Measurements from ENCODE around the gene GJA4. TPM values are rescaled to one million over a fixed set of nuclear protein-coding genes. Genes with fewer than 3 reads are reported as not detected.

The GJA4 gene
- total RNA-seq, 1 donor from 2014 or later: 11.6 TPM

DNA sequence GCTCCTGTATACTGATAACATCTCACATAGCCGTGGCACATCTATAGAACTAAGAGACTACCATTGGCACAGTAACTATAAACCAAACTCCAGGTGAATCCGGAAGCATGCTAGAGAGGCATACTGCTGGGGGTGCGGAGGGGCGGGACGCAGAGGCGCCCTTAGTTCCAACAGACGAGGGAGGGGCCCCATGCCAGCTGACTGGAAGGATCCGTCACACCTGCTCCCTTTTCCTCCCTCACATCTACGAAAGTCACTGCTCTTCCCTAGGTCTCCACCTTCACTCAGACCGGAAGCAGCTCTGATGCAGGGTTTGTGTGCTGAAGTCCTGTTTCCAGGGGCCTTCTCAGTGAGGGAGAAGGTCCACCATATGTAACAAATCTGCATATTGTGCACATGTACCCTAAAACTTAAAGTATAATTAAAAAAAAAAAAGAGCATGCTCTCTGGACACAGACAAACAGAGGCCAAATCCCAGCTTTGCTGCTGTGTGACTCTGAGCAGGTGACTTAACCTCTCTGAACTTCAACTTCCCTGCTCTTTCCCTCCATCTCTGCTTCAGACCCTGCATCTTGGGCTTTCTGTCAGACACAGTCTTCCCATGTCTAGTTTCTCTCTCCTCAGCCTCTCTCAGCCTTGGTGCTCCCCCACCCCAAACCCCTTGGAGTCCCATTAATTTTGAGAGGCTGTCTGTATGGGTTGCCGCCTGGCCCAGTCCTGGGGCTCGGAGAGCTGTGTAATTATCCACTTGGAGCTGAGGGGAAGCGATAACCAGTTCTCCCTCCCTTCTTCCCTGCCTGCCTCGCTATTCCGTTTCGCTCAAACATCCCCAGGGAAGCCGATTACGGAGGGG is 45.8 kb upstream of the GJA4 start:
- Mint-ChIP-seq H3K27ac (ENCODE audit: unreplicated experiment) (no peak overlapping the region), H3K4me1 (ENCODE audit: low read depth) (peaks cover 4% of the 10 kb centered on the region), H3K9me3 (ENCODE audit: low read depth) (no peaks in the 10 kb centered on the region), H3K4me3 (ENCODE audit: unreplicated experiment) (no peak overlapping the region), H3K27me3 (ENCODE audit: low read depth) (peaks cover 51% of the 10 kb centered on the region), H3K36me3 (ENCODE audit: low read depth) (no peaks in the 10 kb centered on the region)
- no peak for DNase-seq (ENCODE audit: low spot score)
- TF ChIP-seq, protein P1, sequence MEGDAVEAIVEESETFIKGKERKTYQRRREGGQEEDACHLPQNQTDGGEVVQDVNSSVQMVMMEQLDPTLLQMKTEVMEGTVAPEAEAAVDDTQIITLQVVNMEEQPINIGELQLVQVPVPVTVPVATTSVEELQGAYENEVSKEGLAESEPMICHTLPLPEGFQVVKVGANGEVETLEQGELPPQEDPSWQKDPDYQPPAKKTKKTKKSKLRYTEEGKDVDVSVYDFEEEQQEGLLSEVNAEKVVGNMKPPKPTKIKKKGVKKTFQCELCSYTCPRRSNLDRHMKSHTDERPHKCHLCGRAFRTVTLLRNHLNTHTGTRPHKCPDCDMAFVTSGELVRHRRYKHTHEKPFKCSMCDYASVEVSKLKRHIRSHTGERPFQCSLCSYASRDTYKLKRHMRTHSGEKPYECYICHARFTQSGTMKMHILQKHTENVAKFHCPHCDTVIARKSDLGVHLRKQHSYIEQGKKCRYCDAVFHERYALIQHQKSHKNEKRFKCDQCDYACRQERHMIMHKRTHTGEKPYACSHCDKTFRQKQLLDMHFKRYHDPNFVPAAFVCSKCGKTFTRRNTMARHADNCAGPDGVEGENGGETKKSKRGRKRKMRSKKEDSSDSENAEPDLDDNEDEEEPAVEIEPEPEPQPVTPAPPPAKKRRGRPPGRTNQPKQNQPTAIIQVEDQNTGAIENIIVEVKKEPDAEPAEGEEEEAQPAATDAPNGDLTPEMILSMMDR (IDR thresholded peaks at IDR 0.05): no peak

DNA sequence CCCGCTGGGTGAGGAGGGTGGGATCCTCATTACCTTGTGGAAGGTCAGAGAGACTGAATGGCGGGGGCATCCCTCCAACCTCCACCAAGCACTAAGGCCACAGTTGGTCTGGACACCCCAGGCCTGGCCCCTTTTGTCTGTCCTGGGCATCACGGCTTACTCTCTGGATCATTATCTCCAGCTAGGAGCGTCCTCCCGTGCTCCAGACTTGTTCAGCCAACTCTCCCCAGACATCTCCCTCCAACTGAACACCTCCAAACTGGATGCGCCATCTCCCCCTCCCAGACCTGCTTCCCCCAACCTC is 45.2 kb upstream of the GJA4 start:
- Mint-ChIP-seq H3K27ac (ENCODE audit: unreplicated experiment) (no peak overlapping the region), H3K27me3 (ENCODE audit: low read depth) (peaks cover 48% of the 10 kb centered on the region), H3K4me3 (ENCODE audit: unreplicated experiment) (no peak overlapping the region), H3K4me1 (ENCODE audit: low read depth) (peaks cover under 1% of the 10 kb centered on the region), H3K9me3 (ENCODE audit: low read depth) (no peaks in the 10 kb centered on the region), H3K36me3 (ENCODE audit: low read depth) (no peaks in the 10 kb centered on the region)
- no peak for DNase-seq (ENCODE audit: low spot score)
- TF ChIP-seq, protein P1 (IDR thresholded peaks at IDR 0.05): no peak

DNA sequence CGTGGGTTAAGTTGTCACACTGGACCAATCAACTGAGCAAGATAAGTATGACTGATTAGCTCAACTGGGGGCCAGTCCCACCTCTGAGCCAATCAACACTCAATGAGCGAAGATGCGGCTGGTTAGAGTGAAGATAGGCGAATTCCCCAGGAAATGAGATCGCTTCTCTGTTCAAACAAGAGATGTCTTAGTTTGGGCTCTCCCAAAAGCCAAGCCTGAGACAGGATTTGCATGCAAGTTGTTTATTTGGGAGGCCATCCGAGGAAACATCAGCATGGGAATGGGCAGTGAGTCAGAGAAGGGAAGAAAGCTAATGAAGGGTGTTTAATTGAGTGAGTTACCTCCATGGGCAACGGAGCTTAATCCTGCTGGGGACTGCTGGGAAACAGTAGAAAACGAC is 42.8 kb upstream of the GJA4 start:
- no peak overlapping the region for H3K4me3 Mint-ChIP-seq (ENCODE audit: unreplicated experiment)
- no peak for DNase-seq (ENCODE audit: low spot score)
- H3K36me3 Mint-ChIP-seq (ENCODE audit: low read depth): peaks cover 4% of the 10 kb centered on the region
- H3K4me1 Mint-ChIP-seq (ENCODE audit: low read depth): no peaks in the 10 kb centered on the region
- peaks cover 6% of the 10 kb centered on the region for H3K9me3 Mint-ChIP-seq (ENCODE audit: low read depth)
- H3K27ac Mint-ChIP-seq (ENCODE audit: unreplicated experiment): no peak overlapping the region
- H3K27me3 Mint-ChIP-seq (ENCODE audit: low read depth): peaks cover 44% of the 10 kb centered on the region
- TF ChIP-seq, protein P1 (IDR thresholded peaks at IDR 0.05): no peak

DNA sequence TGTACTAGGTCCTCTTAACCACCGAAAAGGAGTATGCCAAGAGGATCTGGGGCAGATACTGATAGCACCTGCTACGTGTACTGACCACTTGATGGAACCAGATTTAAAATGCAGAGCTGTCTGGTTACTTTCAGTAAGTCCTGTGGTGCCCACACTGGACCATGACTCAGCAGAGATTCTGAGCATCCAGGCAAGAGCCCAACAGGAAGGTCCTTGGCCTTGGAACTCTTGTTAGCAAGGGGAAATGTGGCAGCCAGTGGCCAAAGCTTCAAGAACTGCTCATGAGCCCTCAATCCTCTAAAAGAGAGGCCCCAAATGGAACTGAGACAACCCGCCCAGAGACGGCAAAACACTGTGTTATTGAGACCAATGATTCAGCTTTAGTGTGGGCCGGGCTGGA is 42.2 kb upstream of the GJA4 start:
- TF ChIP-seq, protein P1 (IDR thresholded peaks at IDR 0.05): no peak
- Mint-ChIP-seq H3K27me3 (ENCODE audit: low read depth) (peaks cover 38% of the 10 kb centered on the region), H3K36me3 (ENCODE audit: low read depth) (peaks cover 4% of the 10 kb centered on the region), H3K4me3 (ENCODE audit: unreplicated experiment) (no peak overlapping the region), H3K27ac (ENCODE audit: unreplicated experiment) (no peak overlapping the region), H3K9me3 (ENCODE audit: low read depth) (peaks cover 6% of the 10 kb centered on the region), H3K4me1 (ENCODE audit: low read depth) (no peaks in the 10 kb centered on the region)
- DNase-seq (ENCODE audit: low spot score): no peak

DNA sequence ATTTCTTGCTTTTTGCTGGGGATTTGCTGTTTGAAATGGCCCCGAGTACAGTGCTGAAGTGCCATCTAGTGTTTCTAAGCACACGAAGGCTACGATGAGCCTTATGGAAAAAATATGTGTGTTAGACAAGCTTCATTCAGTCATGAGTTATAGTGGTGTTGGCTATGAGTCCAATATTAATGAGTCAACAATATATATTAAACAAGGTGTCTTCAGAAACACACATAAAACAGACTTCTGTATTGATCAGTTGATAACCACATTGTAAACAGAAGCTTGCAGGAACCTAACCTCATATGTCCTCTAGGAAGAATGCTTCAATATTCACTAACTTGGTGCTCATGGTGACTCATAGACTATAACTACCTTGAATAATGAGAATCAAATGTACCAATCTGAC is 39.6 kb upstream of the GJA4 start:
- TF ChIP-seq, protein P1 (IDR thresholded peaks at IDR 0.05): no peak
- Mint-ChIP-seq H3K27me3 (ENCODE audit: low read depth) (peaks cover 28% of the 10 kb centered on the region), H3K9me3 (ENCODE audit: low read depth) (peaks cover 6% of the 10 kb centered on the region), H3K4me3 (ENCODE audit: unreplicated experiment) (no peak overlapping the region), H3K36me3 (ENCODE audit: low read depth) (peaks cover 4% of the 10 kb centered on the region), H3K27ac (ENCODE audit: unreplicated experiment) (no peak overlapping the region), H3K4me1 (ENCODE audit: low read depth) (no peaks in the 10 kb centered on the region)
- no peak for DNase-seq (ENCODE audit: low spot score)
